Vagina (tissue), 2 donors: ENCODE data around the gene FHIT.

Experiments
- POLR2AphosphoS5 ChIP-seq, 2 donors: sonication (generic); formaldehyde crosslinking; IDR thresholded peaks; one replicate each; pipeline ENCODE4 v1.9.0; 2017; ENCODE audit warnings: antibody characterized with exemption in 2 of 2, mild to moderate bottlenecking in 2 of 2, low read depth in 1 of 2; ENCODE audit not compliant: insufficient read depth in 1 of 2
- TF ChIP-seq, protein P1 (sequence below), 3 experiments: fragments of 450-650 bp in 2 of 3; fragments of 200-600 bp in 1 of 3; sonication (generic) in 1 of 3; IDR thresholded peaks; one replicate each; pipeline ENCODE4 v1.5.1; 2017 to 2019; ENCODE audit warnings: antibody characterized with exemption in 3 of 3, mild to moderate bottlenecking in 2 of 3, moderate library complexity in 2 of 3

DNA sequence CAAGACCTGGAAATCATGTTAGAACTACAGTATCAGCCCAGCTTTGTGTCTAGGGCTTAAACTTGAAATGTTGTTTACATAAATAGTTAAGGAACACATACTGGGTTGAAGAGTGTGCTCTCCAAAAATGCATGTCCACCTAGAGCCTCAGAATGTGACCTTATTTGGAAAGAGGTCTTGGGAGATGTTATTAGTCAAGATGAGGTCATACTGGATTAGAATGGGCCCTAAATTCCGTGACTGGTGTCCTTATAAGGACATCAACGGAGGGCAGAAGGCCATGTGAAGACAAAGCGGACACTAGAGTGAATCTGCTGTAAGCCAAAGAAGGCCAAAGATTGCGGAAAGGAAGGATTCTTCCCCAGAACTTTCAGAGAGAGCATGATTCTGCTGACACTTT, 1442.2 kb downstream of the FHIT start:
- TF ChIP-seq, protein P1, sequence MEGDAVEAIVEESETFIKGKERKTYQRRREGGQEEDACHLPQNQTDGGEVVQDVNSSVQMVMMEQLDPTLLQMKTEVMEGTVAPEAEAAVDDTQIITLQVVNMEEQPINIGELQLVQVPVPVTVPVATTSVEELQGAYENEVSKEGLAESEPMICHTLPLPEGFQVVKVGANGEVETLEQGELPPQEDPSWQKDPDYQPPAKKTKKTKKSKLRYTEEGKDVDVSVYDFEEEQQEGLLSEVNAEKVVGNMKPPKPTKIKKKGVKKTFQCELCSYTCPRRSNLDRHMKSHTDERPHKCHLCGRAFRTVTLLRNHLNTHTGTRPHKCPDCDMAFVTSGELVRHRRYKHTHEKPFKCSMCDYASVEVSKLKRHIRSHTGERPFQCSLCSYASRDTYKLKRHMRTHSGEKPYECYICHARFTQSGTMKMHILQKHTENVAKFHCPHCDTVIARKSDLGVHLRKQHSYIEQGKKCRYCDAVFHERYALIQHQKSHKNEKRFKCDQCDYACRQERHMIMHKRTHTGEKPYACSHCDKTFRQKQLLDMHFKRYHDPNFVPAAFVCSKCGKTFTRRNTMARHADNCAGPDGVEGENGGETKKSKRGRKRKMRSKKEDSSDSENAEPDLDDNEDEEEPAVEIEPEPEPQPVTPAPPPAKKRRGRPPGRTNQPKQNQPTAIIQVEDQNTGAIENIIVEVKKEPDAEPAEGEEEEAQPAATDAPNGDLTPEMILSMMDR (IDR thresholded peaks at IDR 0.05): no peak
- TF ChIP-seq POLR2AphosphoS5 (IDR thresholded peaks at IDR 0.05; ENCODE audit: insufficient read depth in 1 of 2, low read depth in 1 of 2): no peak
